Activated CD4-positive, CD25-positive, alpha-beta regulatory T cell treated with anti-CD3 and anti-CD28 coated beads, Interleukin-2, amount 50 U/mL, for 72 hours (primary cell): ENCODE data around the gene NPAS1.
"Not testable (repeated sequence)": the region's sequence is repeated elsewhere in the genome, so short reads cannot be mapped to it uniquely, and the experiment has no call there.

ENCODE experiments used
- DNase-seq: peaks from one replicate; pipeline ENCODE4 v3.0.0; 2021

The NPAS1 gene

GRCh38 chr19:46990991-46991676 is 28.5 kb upstream of the NPAS1 start:
- peak; percentile 57 for DNase-seq

- no peak for DNase-seq
Observed at GRCh38 chr19:46992699-46993535, 26.7 kb upstream of the NPAS1 start.

- no peak for DNase-seq
Observed at GRCh38 chr19:46993622-46994021, 26.0 kb upstream of the NPAS1 start.

GRCh38 chr19:46994141-46994686 is 25.4 kb upstream of the NPAS1 start:
- DNase-seq: no peak

- no peak for DNase-seq
Observed at GRCh38 chr19:46995492-46995891, 24.1 kb upstream of the NPAS1 start.

- no peak for DNase-seq
Observed at GRCh38 chr19:46998445-46999125, 21.1 kb upstream of the NPAS1 start.

GRCh38 chr19:46999377-46999776 is 20.3 kb upstream of the NPAS1 start:
- DNase-seq: no peak

- DNase-seq: no peak
Observed at GRCh38 chr19:46999878-47000277, 19.8 kb upstream of the NPAS1 start.

- DNase-seq: no peak
Observed at GRCh38 chr19:47000373-47000772, 19.3 kb upstream of the NPAS1 start.

- DNase-seq: no peak
Observed at GRCh38 chr19:47001584-47001983, 18.1 kb upstream of the NPAS1 start.

GRCh38 chr19:47002106-47002766 is 17.4 kb upstream of the NPAS1 start:
- no peak for DNase-seq

GRCh38 chr19:47002853-47003610 is 16.6 kb upstream of the NPAS1 start:
- no peak for DNase-seq

GRCh38 chr19:47003611-47004465 is 15.8 kb upstream of the NPAS1 start:
- no peak for DNase-seq

GRCh38 chr19:47005164-47005641 is 14.4 kb upstream of the NPAS1 start:
- no peak for DNase-seq

GRCh38 chr19:47005873-47006272 is 13.8 kb upstream of the NPAS1 start:
- DNase-seq: no peak

GRCh38 chr19:47006496-47006895 is 13.1 kb upstream of the NPAS1 start:
- no peak for DNase-seq

GRCh38 chr19:47010549-47010948 is 9.1 kb upstream of the NPAS1 start:
- not testable (repeated sequence) for DNase-seq

- no peak for DNase-seq
Observed at GRCh38 chr19:47012617-47013016, 7.0 kb upstream of the NPAS1 start.

- peak; percentile 79 for DNase-seq
Observed at GRCh38 chr19:47013041-47013517, 6.6 kb upstream of the NPAS1 start.

GRCh38 chr19:47018923-47019322 is 714 bp upstream of the NPAS1 start:
- DNase-seq: no peak
